Activated CD8-positive, alpha-beta T cell treated with anti-CD3 and anti-CD28 coated beads, Interleukin-2, amount 10 ng/mL, durations not matched to agents 7 days and 5 days (primary cell): Measurements from ENCODE around the gene TRIM25. TPM values are rescaled to one million over a fixed set of nuclear protein-coding genes. Genes with fewer than 3 reads are reported as not detected.
A peak's percentile ranks its signal among the peaks of the same experiment; 100 is the strongest.

Source experiments
- ATAC-seq: fragments of 150-1000 bp; cut with Tn5 transposase; one replicate; pipeline ENCODE4 v1.10.0; 2021; ENCODE audit warnings: moderate library complexity
- CTCF ChIA-PET: fragments of 350-600 bp; sonication (Branson Sonifier 250); formaldehyde crosslinking; loops from one replicate; lab custom pipeline; 2021; ENCODE audit warnings: antibody characterized with exemption; lab: Charles Lee
- POLR2A ChIA-PET: fragments of 350-600 bp; sonication (Branson Sonifier 250); formaldehyde crosslinking; loops from one replicate; lab custom pipeline; 2021; ENCODE audit warnings: antibody characterized with exemption; lab: Charles Lee
- DNase-seq: peaks from one replicate; pipeline ENCODE4 v3.0.0-alpha.2; 2020
- H3K27ac Mint-ChIP-seq: one replicate; pipeline ENCODE4 v1.8.0; 2021; ENCODE audit warnings: mild to moderate bottlenecking, mixed read lengths
- H3K27me3 Mint-ChIP-seq: one replicate; pipeline ENCODE4 v1.8.0; 2021; ENCODE audit warnings: low read depth, mixed read lengths
- H3K36me3 Mint-ChIP-seq: one replicate; pipeline ENCODE4 v1.8.0; 2021; ENCODE audit warnings: low read depth, mixed read lengths
- H3K4me1 Mint-ChIP-seq: one replicate; pipeline ENCODE4 v1.8.0; 2021; ENCODE audit warnings: low read depth, mixed read lengths
- H3K4me3 Mint-ChIP-seq: one replicate; pipeline ENCODE4 v1.8.0; 2021; ENCODE audit warnings: mild to moderate bottlenecking, mixed read lengths
- H3K9me3 Mint-ChIP-seq: one replicate; pipeline ENCODE4 v1.8.0; 2022; ENCODE audit warnings: mixed read lengths; ENCODE audit not compliant: insufficient read depth
- total RNA-seq, 2 experiments: library from RNA; stranded (reverse); gene quantifications; one replicate each; pipeline ENCODE4 v1.2.3, GENCODE V29; 2021

Gene TRIM25, protein sequence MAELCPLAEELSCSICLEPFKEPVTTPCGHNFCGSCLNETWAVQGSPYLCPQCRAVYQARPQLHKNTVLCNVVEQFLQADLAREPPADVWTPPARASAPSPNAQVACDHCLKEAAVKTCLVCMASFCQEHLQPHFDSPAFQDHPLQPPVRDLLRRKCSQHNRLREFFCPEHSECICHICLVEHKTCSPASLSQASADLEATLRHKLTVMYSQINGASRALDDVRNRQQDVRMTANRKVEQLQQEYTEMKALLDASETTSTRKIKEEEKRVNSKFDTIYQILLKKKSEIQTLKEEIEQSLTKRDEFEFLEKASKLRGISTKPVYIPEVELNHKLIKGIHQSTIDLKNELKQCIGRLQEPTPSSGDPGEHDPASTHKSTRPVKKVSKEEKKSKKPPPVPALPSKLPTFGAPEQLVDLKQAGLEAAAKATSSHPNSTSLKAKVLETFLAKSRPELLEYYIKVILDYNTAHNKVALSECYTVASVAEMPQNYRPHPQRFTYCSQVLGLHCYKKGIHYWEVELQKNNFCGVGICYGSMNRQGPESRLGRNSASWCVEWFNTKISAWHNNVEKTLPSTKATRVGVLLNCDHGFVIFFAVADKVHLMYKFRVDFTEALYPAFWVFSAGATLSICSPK
- total RNA-seq: 100 to 1,000 TPM; 131 to 142 TPM

DNA sequence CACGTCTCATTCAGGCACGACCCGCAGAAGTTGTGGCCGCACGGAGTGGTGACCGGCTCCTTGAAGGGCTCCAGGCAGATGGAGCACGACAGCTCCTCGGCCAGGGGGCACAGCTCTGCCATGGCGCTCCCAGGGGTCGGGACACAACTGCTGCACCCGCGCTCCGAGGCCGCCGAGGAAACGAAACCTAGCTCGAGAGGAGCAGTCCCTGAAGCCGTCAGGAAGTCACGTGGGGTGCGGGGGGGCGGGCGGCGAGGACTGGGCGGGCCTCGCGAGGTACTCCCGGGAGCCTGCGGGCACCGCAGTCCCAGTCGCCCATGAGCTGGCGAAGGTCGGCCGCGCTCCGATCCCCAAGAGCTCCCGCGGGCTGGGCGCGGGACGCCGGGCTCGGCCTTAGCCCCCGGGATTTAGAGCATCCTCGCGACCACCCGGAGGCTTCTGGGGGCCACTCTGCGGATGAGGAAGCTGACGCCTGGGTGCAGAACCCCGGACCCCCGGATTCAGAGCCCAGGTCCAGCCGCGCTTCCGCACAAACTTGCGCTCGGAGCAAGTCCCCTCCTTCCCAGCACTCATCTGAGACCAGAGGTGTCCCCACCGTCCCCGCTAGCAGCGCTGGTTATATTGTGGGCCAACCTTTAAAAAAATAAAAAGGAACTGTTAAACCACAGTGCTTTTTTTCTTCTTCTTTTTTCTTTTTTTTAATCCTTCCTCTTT is at the start of gene TRIM25:
Gene TRIM25 (minus strand): TSS at position 183 of the 714 bp plus-strand sequence. CDS start 61 bp downstream, at position 122.
- ATAC-seq (peak; percentile 89), DNase-seq (peak; percentile 95)
- ChIA-PET CTCF (interaction anchor here (0.6 to 3.5 kb wide), 4 partner anchors 9 to 95 kb away, joined by 3 to 16 read pairs (median 4); no protein-coding TSS in a partner anchor), POLR2A (interaction anchor here (0.6 to 3.3 kb wide), 19 partner anchors 11 to 1094 kb away, joined by 3 to 36 read pairs (median 6); partner anchors contain the start of genes AKAP1, C17orf67 and DGKE)
- Mint-ChIP-seq H3K9me3 (peaks cover 14% of the 10 kb centered on the region), H3K27me3 (no peaks in the 10 kb centered on the region), H3K36me3 (peaks cover 48% of the 10 kb centered on the region), H3K4me3 (peak within 1 kb of the TSS; percentile 86), H3K27ac (peak within 1 kb of the TSS; percentile 96), H3K4me1 (peaks cover 44% of the 10 kb centered on the region)

DNA sequence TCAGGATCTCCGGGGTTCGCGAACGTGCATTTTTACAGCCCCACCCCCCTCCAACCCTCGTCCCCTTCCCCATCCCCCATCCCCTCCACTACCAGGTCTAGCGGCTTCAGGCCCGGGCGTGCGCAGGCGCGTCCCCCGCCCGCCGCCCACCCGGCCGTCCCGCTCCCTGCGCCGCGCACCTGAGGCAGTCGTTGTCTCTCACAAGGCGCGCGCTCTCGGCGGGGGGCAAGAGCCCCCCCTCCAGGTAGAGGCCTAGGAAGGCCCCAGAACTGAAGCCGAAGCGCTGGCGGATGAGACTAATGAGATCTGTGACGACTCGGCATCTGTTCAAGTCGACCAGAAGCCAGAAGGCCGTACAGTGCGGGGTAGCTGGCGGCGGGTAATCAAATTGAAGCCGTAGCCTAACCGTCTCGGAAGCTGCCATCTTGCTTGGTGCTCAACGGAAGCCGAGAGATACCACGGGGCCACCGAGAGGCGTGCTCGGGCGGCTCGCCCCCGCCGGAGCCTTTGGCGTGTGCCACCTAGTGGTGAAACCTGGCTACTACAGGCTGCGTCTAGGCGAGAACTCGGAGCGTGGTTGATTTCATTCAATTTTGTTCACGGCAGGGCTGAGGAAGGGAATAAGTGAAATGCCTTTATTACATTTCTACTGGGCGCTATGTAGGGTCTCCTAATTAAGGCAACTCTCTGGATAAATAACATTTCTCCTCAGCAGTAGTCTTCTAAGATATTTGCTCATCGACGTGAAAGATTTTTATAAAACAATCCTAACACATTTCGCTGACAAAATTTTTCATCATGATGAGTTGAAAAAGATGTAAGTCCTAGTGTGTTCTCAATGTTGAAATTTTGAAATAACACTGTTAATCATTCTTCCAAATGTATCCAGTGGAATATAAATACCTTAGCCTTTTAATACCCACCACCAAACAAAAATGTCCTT is 47.0 kb upstream of the TRIM25 start, which contains the start of gene COIL:
Gene COIL (minus strand): TSS at position 455 of the 943 bp plus-strand sequence. CDS start 31 bp downstream, at position 424.
- CTCF ChIA-PET: interaction anchor here (0.6 to 4.0 kb wide), 7 partner anchors 10 to 59 kb away, joined by 3 to 15 read pairs (median 3); partner anchors contain the start of gene SCPEP1

GRCh38 chr17:56956992-56957391 is 43.1 kb upstream of the TRIM25 start:
- H3K27ac Mint-ChIP-seq: no peak overlapping the region
- ATAC-seq (no peak), DNase-seq (no peak)
- no peaks in the 10 kb centered on the region for H3K27me3 Mint-ChIP-seq
- H3K9me3 Mint-ChIP-seq: no peaks in the 10 kb centered on the region
- no peaks in the 10 kb centered on the region for H3K36me3 Mint-ChIP-seq
- H3K4me1 Mint-ChIP-seq: peaks cover 21% of the 10 kb centered on the region
- ChIA-PET CTCF (interaction anchor here (2.0 kb wide), 1 partner anchor 137 kb away, joined by 8 read pairs; no protein-coding TSS in a partner anchor), POLR2A (no interaction called here)
- H3K4me3 Mint-ChIP-seq: no peak overlapping the region

More for the DNA sequence above, 47.0 kb upstream of the TRIM25 start, which contains the start of gene COIL:
- peak; percentile 95 for DNase-seq
- ATAC-seq: peak; percentile 100
- peak within 1 kb of the TSS; percentile 83 for H3K4me3 Mint-ChIP-seq
- POLR2A ChIA-PET: interaction anchor here (0.6 to 0.7 kb wide), 2 partner anchors 17 to 52 kb away, joined by 3 read pairs; partner anchors contain the start of gene SCPEP1
- peaks cover 23% of the 10 kb centered on the region for H3K4me1 Mint-ChIP-seq
- H3K27me3 Mint-ChIP-seq: no peaks in the 10 kb centered on the region
- no peaks in the 10 kb centered on the region for H3K9me3 Mint-ChIP-seq
- H3K27ac Mint-ChIP-seq: peak within 1 kb of the TSS; percentile 87
- H3K36me3 Mint-ChIP-seq: no peaks in the 10 kb centered on the region

GRCh38 chr17:56949595-56949994 is 35.7 kb upstream of the TRIM25 start:
- peak overlapping the region; percentile 65 for H3K27ac Mint-ChIP-seq
- POLR2A ChIA-PET: interaction anchor here (1.0 kb wide), 1 partner anchor 35 kb away, joined by 3 read pairs; no protein-coding TSS in a partner anchor
- H3K9me3 Mint-ChIP-seq: no peaks in the 10 kb centered on the region
- CTCF ChIA-PET: interaction anchor here (1.3 to 1.9 kb wide), 2 partner anchors 10 to 130 kb away, joined by 4 to 6 read pairs; no protein-coding TSS in a partner anchor
- ATAC-seq (no peak), DNase-seq (no peak)
- H3K4me1 Mint-ChIP-seq: peaks cover 17% of the 10 kb centered on the region
- no peak overlapping the region for H3K4me3 Mint-ChIP-seq
- H3K36me3 Mint-ChIP-seq: peaks cover 34% of the 10 kb centered on the region
- no peaks in the 10 kb centered on the region for H3K27me3 Mint-ChIP-seq

DNA sequence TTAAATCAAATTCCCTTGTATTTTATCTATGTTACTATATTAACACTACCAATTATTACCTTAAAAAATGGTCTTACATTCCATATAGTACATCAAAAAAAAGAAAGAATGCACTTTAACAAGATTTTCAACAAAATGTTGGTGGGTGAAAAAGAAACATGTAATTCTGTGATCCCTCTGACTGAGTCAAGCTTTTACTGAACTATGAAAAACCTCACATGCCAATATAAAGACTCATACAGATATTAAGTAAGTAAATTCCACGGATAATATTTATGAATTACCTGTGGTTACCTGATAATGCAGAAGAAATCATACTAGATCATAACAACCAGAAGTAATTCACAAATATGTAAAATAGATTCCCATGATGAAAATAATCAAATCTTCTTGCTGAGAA is 34.6 kb upstream of the TRIM25 start:
- H3K27me3 Mint-ChIP-seq: no peaks in the 10 kb centered on the region
- no peak for ATAC-seq
- DNase-seq: no peak
- H3K9me3 Mint-ChIP-seq: no peaks in the 10 kb centered on the region
- H3K4me3 Mint-ChIP-seq: no peak overlapping the region
- ChIA-PET POLR2A (no interaction called here), CTCF (interaction anchor here (1.3 to 1.9 kb wide), 2 partner anchors 9 to 129 kb away, joined by 4 to 6 read pairs; no protein-coding TSS in a partner anchor)
- H3K27ac Mint-ChIP-seq: no peak overlapping the region
- peaks cover 17% of the 10 kb centered on the region for H3K4me1 Mint-ChIP-seq
- H3K36me3 Mint-ChIP-seq: peaks cover 40% of the 10 kb centered on the region

DNA sequence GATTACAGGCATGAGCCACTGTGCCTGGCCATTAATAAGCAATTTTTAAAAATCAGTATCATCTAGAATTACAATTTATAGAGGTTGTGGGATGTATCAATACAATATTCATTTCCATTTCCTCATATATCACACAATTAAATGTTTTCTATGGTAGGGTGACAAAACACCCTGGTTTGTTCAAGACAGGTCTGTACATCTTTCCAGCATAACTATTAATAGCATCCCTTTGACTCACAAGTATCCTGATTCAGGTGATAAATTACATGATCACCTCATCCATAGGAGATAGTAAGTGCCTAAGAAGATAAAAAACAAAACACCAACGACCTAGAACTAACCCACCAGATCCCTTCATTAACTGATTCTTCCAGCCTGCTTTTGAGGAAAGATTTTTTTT is 33.9 kb upstream of the TRIM25 start:
- peaks cover 17% of the 10 kb centered on the region for H3K4me1 Mint-ChIP-seq
- H3K9me3 Mint-ChIP-seq: no peaks in the 10 kb centered on the region
- H3K36me3 Mint-ChIP-seq: peaks cover 44% of the 10 kb centered on the region
- DNase-seq (no peak), ATAC-seq (no peak)
- H3K27me3 Mint-ChIP-seq: no peaks in the 10 kb centered on the region
- POLR2A ChIA-PET: no interaction called here
- CTCF ChIA-PET: no interaction called here
- no peak overlapping the region for H3K4me3 Mint-ChIP-seq
- no peak overlapping the region for H3K27ac Mint-ChIP-seq

- peaks cover 53% of the 10 kb centered on the region for H3K36me3 Mint-ChIP-seq
- H3K27me3 Mint-ChIP-seq: no peaks in the 10 kb centered on the region
- H3K4me1 Mint-ChIP-seq: peaks cover 17% of the 10 kb centered on the region
- H3K4me3 Mint-ChIP-seq: no peak overlapping the region
- DNase-seq (no peak), ATAC-seq (no peak)
- H3K9me3 Mint-ChIP-seq: no peaks in the 10 kb centered on the region
- H3K27ac Mint-ChIP-seq: no peak overlapping the region
- ChIA-PET POLR2A (no interaction called here), CTCF (interaction anchor here (1.0 to 2.7 kb wide), 3 partner anchors 15 to 130 kb away, joined by 3 to 13 read pairs (median 3); partner anchors contain the start of gene COIL)
Measured at GRCh38 chr17:56945938-56946505, 32.2 kb upstream of the TRIM25 start.

DNA sequence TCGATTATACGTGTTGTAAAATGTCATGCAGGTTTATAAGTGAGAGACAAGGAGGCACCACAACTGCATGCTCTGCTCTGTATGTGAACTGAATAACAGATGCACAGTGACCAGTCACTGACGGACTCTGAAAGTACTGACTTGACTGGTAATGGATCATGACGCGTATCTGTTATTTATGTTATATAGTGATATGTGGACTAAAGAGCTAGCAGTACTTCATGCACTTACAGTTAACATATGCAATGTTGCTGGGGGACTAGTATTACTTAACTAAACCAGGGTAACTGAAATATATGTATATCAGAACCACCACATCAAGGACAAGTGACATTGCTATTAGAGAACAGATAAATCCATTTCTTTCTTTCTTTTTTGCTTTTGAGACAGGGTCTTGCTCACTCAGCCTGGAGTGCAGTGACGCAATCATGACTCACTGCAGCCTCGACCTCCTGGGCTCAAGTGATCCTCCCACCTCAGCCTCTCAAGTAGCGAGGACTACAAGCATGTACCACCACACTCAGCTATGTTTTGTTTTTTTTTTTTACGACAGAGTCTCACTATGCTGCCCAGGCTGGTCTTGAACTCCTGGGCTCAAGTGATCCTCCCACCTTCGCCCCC is 29.8 kb upstream of the TRIM25 start:
- ChIA-PET POLR2A (no interaction called here), CTCF (interaction anchor here (1.2 to 4.8 kb wide), 3 partner anchors 8 to 124 kb away, joined by 3 to 64 read pairs (median 5); no protein-coding TSS in a partner anchor)
- no peak overlapping the region for H3K4me3 Mint-ChIP-seq
- no peaks in the 10 kb centered on the region for H3K9me3 Mint-ChIP-seq
- no peak overlapping the region for H3K27ac Mint-ChIP-seq
- H3K27me3 Mint-ChIP-seq: no peaks in the 10 kb centered on the region
- peaks cover 47% of the 10 kb centered on the region for H3K36me3 Mint-ChIP-seq
- no peak for DNase-seq
- ATAC-seq: no peak
- peaks cover 4% of the 10 kb centered on the region for H3K4me1 Mint-ChIP-seq

GRCh38 chr17:56939869-56940484 is 26.1 kb upstream of the TRIM25 start:
- POLR2A ChIA-PET: no interaction called here
- CTCF ChIA-PET: interaction anchor here (0.6 to 4.8 kb wide), 20 partner anchors 9 to 154 kb away, joined by 3 to 64 read pairs (median 6); partner anchors contain the start of gene DGKE

More at GRCh38 chr17:56939869-56940484, 26.1 kb upstream of the TRIM25 start:
- H3K36me3 Mint-ChIP-seq: peaks cover 54% of the 10 kb centered on the region
- no peak overlapping the region for H3K4me3 Mint-ChIP-seq
- H3K27ac Mint-ChIP-seq: peak overlapping the region; percentile 57
- no peaks in the 10 kb centered on the region for H3K9me3 Mint-ChIP-seq
- H3K27me3 Mint-ChIP-seq: no peaks in the 10 kb centered on the region
- DNase-seq (no peak), ATAC-seq (peak; percentile 70)
- peaks cover 23% of the 10 kb centered on the region for H3K4me1 Mint-ChIP-seq
